Small intestine (tissue), 7 donors: ENCODE results near the gene SERINC3. TPM values are rescaled to one million over a fixed set of nuclear protein-coding genes. Genes with fewer than 3 reads are reported as not detected.

Experiments
- DNase-seq, 2 donors: peaks; one replicate each; pipeline versions ENCODE4 v3.0.0 to v3.0.0-alpha.2; 2013
- FAIRE-seq: peaks from 2 replicates; lab custom pipeline; 2012; peaks lifted over from hg19 to GRCh38; lab: Jason Lieb, UNC
- H3K27ac ChIP-seq, 3 donors: one replicate each; pipeline ENCODE4 v1.5.1; 2013; ENCODE audit warnings: low read length in 2 of 3, mild to moderate bottlenecking in 2 of 3, control low read depth in 1 of 3, inconsistent platforms in 1 of 3, low read depth in 1 of 3, moderate library complexity in 1 of 3
- H3K27me3 ChIP-seq, 3 donors: one replicate each; pipeline ENCODE4 v1.6.1; 2013; ENCODE audit warnings: low read length in 3 of 3, inconsistent platforms in 1 of 3; ENCODE audit not compliant: control insufficient read depth in 3 of 3, insufficient read depth in 3 of 3
- H3K36me3 ChIP-seq, 3 donors: one replicate each; pipeline ENCODE4 v1.6.1; 2013; ENCODE audit warnings: low read length in 3 of 3, inconsistent platforms in 1 of 3, low read depth in 1 of 3, mild to moderate bottlenecking in 1 of 3, moderate library complexity in 1 of 3; ENCODE audit not compliant: control insufficient read depth in 3 of 3, insufficient read depth in 2 of 3
- H3K4me1 ChIP-seq, 3 donors: one replicate each; pipeline ENCODE4 v1.6.1; 2013; ENCODE audit warnings: low read length in 2 of 3, inconsistent platforms in 1 of 3, low read depth in 1 of 3, mild to moderate bottlenecking in 1 of 3, moderate library complexity in 1 of 3; ENCODE audit not compliant: control insufficient read depth in 3 of 3, insufficient read depth in 2 of 3
- H3K4me3 ChIP-seq, 3 donors: one replicate each; pipeline ENCODE4 v1.5.1; 2013; ENCODE audit warnings: low read length in 3 of 3, control low read depth in 1 of 3, inconsistent platforms in 1 of 3, low read depth in 1 of 3, mild to moderate bottlenecking in 1 of 3, moderate library complexity in 1 of 3
- H3K9me3 ChIP-seq, 2 donors: one replicate each; pipeline ENCODE4 v1.6.1; 2013; ENCODE audit warnings: low read depth in 1 of 2, low read length in 1 of 2; ENCODE audit not compliant: control insufficient read depth in 2 of 2, insufficient read depth in 1 of 2
- WGBS, 3 donors: extraction: QIAGEN DNeasy Blood & Tissue Kit; methylation state at CpG; one replicate each; pipeline ENCODE4 v1.1.7; 2013; 5-methylcytosine and 5-hydroxymethylcytosine counted together
- polyA plus RNA-seq, 4 donors: library from polyadenylated mRNA; stranded (reverse) in 3 of 4; unstranded in 1 of 4; fragments of 200-250 nt in 3 of 4; fragments of 120-200 nt in 1 of 4; gene quantifications; one replicate each; pipeline versions ENCODE4 v1.2.1 to v1.2.3, GENCODE V29; 2013
- donor health status: healthy with polysubstance abuse.
- donor health status: control.
- donor health status: control.
- donor health status: Bipolar disorder and iron deficiency.
- donor health status: healthy.

Gene SERINC3
- polyA plus RNA-seq, 4 donors, result 13.2 to 74.8 (median 39.6) TPM

DNA sequence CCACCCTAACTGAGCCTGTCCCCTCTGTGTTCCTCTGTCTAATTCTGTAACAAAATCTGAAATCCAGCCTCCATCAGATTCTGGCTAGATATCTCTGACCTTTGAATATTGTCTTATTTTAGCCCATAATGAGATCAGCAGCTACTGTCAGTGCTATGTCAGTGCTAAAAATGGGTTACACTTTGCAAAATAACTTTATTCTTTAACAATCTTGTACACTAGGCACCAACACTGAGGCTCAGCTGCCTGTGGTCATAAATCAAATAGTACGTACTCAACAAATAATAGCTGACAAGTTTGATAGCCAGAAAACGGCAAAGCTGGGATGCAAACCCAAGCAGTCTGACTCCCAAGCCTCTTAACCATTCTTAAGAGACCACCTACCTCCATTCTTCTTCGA, 24.1 kb downstream of the SERINC3 start:
- no peaks in the 10 kb centered on the region for H3K9me3 ChIP-seq
- peaks cover 20 to 36% (median 32%) of the 10 kb centered on the region in 3 donors for H3K36me3 ChIP-seq
- H3K4me3 ChIP-seq, result no peak overlapping the region
- H3K4me1 ChIP-seq, result peaks cover 0 to 9% (median 0%) of the 10 kb centered on the region in 3 donors
- no peaks in the 10 kb centered on the region for H3K27me3 ChIP-seq
- DNase-seq (no peak), FAIRE-seq (no peak)
- WGBS, 3 donors, result 75 to 76% (median 76%) methylated on average over 3 of the region's 3 CpGs
- H3K27ac ChIP-seq, result no peak overlapping the region

DNA sequence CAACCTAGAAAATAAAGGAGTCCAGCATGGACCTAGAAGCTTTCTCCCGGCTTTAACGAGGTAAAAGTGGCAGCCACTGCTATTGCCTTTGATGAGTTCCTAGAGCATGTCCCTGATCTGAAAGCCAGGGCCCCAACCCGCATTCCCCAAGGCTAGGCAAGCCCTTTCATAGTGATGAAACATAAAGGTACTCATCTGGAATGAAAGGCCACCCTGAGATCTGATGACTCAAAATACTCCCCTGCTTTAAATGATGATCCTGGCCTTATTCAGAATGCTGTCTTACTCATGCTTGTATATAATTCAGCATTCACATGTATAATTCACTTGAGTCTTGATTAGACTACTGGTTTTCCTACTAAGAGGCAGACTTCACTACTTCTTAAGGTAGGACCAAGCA, 24.9 kb downstream of the SERINC3 start:
- no peak overlapping the region for H3K4me3 ChIP-seq
- no peaks in the 10 kb centered on the region for H3K27me3 ChIP-seq
- no peak overlapping the region for H3K27ac ChIP-seq
- H3K9me3 ChIP-seq, result no peaks in the 10 kb centered on the region
- 83 to 89% (median 84%) methylated on average over 3 of the region's 3 CpGs for WGBS, 3 donors
- peaks cover 0 to 9% (median 0%) of the 10 kb centered on the region in 3 donors for H3K4me1 ChIP-seq
- FAIRE-seq, result no peak
- peaks cover 20 to 36% (median 29%) of the 10 kb centered on the region in 3 donors for H3K36me3 ChIP-seq
- no peak for DNase-seq

DNA sequence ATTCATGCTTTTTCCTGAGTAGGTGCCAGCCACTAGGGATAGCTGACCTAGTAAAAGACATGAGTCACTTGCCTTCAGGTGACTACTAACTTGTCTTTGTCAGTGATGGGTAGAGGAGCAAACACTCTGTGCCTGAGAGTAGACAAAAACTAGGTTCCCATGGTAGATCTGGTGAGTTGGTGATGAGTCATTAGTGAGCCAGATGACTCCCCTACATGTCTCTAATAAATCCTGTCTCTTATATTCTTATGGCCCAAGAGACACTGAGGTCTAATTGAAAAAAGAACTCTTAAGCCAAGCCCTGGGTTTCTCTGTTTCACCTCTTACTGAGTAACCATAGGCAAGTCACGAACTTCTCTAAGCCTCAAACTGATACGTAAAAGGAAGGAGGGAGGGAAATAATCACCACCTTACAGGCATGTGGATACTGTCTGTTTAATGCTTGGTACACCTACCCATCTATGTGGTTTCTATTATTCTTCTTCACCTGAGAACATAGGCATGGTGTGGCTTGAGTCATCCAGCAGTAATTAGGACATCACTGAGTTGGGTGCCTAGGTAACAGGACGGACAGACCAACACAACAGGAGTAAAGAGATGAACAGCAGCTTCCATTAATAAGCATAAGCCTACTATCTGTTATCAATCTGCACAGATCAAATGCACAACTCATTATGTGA, 25.9 kb downstream of the SERINC3 start:
- Histone ChIP-seq H3K27ac (peak overlapping the region in 2 of 3 donors; percentile 28 to 88), H3K4me3 (no peak overlapping the region), H3K4me1 (peaks cover 0 to 9% (median 0%) of the 10 kb centered on the region in 3 donors), H3K9me3 (no peaks in the 10 kb centered on the region), H3K36me3 (peaks cover 16 to 32% (median 31%) of the 10 kb centered on the region in 3 donors), H3K27me3 (no peaks in the 10 kb centered on the region)
- 88 to 89% (median 88%) methylated on average over 3 of the region's 3 CpGs for WGBS, 3 donors
- FAIRE-seq (no peak), DNase-seq (no peak)

DNA sequence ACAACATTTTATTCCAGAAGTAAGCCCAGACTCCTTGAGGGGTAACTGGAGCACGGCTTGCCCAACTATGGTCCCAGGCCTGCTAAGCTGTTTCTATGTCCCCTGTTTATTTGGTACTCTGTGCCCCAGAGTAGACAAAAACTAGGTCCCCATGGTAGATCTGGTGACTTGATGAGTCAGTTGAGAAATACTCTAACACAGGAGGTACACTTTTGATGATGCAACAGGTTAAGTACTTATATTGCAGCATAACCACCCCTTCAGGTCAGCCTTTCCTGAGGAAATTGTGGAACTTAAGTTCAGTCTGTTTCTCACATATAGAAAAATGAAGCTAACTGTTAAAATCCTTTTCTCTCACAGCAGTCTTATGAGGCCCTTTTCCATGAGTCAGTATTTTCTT, 26.6 kb downstream of the SERINC3 start:
- no peak for FAIRE-seq
- Histone ChIP-seq H3K9me3 (no peaks in the 10 kb centered on the region), H3K4me3 (no peak overlapping the region), H3K27me3 (no peaks in the 10 kb centered on the region), H3K36me3 (peaks cover 12 to 31% (median 28%) of the 10 kb centered on the region in 3 donors), H3K27ac (peak overlapping the region in 2 of 3 donors; percentile 28 to 88), H3K4me1 (peaks cover 0 to 9% (median 0%) of the 10 kb centered on the region in 3 donors)
- peak in 1 of 2 donors; percentile 70 for DNase-seq
- WGBS, 3 donors, result 91 to 100% (median 97%) methylated on average over 1 of the region's 1 CpG

DNA sequence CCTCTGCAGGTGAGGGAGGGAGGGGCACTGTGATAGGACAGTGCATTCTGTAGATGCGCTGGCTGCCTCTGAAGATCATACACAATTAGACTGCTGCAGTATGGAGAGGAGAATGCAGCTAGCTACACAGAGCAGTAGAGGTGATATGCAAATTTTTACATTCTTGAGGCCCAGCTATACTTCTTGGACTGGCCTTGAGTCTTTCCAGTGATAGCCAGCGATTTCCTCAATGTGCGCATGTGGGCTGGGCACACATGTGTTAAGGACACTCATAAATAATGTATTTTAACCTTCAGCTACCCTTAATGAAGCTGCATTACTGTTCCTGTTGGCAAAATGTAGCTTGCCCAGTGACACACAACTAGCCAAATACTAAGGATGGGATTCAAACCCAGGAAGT, 27.2 kb downstream of the SERINC3 start:
- no peaks in the 10 kb centered on the region for H3K9me3 ChIP-seq
- FAIRE-seq, result no peak
- H3K36me3 ChIP-seq, result peaks cover 13 to 32% (median 24%) of the 10 kb centered on the region in 3 donors
- WGBS, 3 donors, result 83 to 94% (median 92%) methylated on average over 3 of the region's 3 CpGs
- H3K27ac ChIP-seq, result peak overlapping the region in 1 of 3 donors; percentile 88
- DNase-seq, result peak in 1 of 2 donors; percentile 61
- no peaks in the 10 kb centered on the region for H3K27me3 ChIP-seq
- H3K4me1 ChIP-seq, result peaks cover 0 to 9% (median 0%) of the 10 kb centered on the region in 3 donors
- H3K4me3 ChIP-seq, result no peak overlapping the region

DNA sequence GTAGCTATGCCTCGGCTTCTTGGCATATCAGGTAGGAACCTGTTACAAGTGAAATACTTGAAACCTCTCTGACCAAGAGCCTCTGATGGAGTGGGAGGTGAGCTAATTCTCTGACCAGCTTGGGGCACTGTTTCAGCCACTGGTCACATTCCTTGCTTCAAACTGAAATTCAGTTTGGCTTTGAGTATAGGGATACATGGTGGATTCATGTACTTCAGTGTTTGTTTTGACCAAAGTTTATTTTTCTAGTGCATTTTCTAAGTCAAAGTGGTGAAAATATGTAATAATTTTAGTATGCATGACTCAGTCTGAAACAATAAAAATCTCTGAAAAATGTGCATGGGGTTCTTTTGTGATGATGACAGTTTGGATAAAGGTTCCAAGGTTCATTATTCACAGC, 27.6 kb downstream of the SERINC3 start:
- Histone ChIP-seq H3K4me3 (no peak overlapping the region), H3K36me3 (peaks cover 16 to 34% (median 23%) of the 10 kb centered on the region in 3 donors), H3K4me1 (peaks cover 0 to 9% (median 0%) of the 10 kb centered on the region in 3 donors), H3K27ac (peak overlapping the region in 1 of 3 donors; percentile 88), H3K27me3 (no peaks in the 10 kb centered on the region), H3K9me3 (no peaks in the 10 kb centered on the region)
- FAIRE-seq, result no peak
- DNase-seq, result no peak
- WGBS, 3 donors, result 89 to 93% (median 91%) methylated on average over 1 of the region's 1 CpG

GRCh38 chr20:44491635-44492395, 30.1 kb downstream of the SERINC3 start:
- H3K9me3 ChIP-seq, result no peaks in the 10 kb centered on the region
- peaks cover 0 to 9% (median 0%) of the 10 kb centered on the region in 3 donors for H3K4me1 ChIP-seq
- H3K36me3 ChIP-seq, result peaks cover 15 to 44% (median 23%) of the 10 kb centered on the region in 3 donors
- no peak for FAIRE-seq
- 73 to 88% (median 88%) methylated on average over 5 of the region's 5 CpGs for WGBS, 3 donors
- H3K27ac ChIP-seq, result peak overlapping the region in 1 of 3 donors; percentile 11
- DNase-seq, result no peak
- no peak overlapping the region for H3K4me3 ChIP-seq
- H3K27me3 ChIP-seq, result no peaks in the 10 kb centered on the region

- H3K36me3 ChIP-seq, result peaks cover 12 to 47% (median 17%) of the 10 kb centered on the region in 3 donors
- no peak overlapping the region for H3K4me3 ChIP-seq
- H3K27ac ChIP-seq, result no peak overlapping the region
Measured at GRCh38 chr20:44489931-44490330, 31.9 kb downstream of the SERINC3 start.

More at GRCh38 chr20:44489931-44490330, 31.9 kb downstream of the SERINC3 start:
- no peak for DNase-seq
- Histone ChIP-seq H3K9me3 (no peaks in the 10 kb centered on the region), H3K4me1 (peaks cover 0 to 3% (median 0%) of the 10 kb centered on the region in 3 donors), H3K27me3 (no peaks in the 10 kb centered on the region)
- WGBS, 3 donors, result 76 to 80% (median 77%) methylated on average over 3 of the region's 3 CpGs
- FAIRE-seq, result no peak
